GM18511 (cell line): ENCODE results near the gene MRPL48.
"Not testable (repeated sequence)": the region's sequence is repeated elsewhere in the genome, so short reads cannot be mapped to it uniquely, and the experiment has no call there.

Experiments used
- ATAC-seq: cut with Tn5 transposase; IDR thresholded peaks from one replicate; pipeline ENCODE4 v1.9.1; 2021; ENCODE audit warnings: mild to moderate bottlenecking, moderate library complexity; ENCODE audit not compliant: unreplicated experiment

MRPL48 gene

DNA sequence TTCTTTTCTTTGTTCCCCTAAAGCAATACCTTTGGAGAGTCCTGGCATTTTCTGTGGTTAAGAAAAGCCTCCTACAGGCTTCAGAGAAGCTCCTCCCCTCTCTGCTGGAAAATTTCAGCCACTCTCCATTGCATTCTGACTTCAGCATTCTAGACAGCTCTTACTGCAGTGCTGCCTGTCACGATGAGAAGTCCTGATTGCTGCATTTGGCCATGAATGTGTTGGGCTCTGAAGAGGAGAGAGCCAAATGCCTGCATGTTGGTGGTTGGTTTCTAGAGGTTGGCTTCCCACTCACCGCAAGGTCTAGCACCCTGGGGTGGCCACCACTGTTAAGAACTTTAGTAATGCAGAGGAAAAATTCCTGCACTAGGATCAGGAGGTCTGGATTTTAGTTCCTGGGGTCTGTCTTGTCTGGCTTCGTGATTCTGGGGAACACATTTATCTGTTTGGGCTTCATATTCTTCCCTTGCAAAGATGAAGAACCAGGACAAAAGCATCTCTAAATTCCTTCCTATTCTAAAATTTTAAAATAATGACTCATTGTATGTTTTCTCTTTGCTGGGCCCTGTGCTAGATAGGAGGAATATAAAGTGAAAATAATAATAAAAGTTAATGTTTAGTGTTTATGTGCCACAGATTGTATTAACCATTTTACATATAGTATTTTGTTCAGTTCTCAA, 50.9 kb downstream of the MRPL48 start:
- ATAC-seq = no peak

DNA sequence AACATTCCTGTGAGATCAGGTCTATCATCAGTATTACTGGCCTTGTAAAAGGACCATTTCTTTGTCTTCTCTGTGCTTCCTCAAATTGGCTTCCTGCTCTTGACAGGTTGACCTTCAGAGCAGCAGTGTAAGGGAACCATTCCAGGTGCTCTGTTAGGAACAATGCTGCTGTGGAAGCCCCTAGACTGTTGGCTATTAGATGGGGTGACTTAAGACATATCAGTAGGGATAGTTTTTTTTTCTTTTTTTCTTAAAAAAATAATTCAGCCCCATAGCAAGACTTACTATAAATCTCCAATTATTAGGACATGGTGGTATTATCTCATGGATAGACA, 51.4 kb downstream of the MRPL48 start:
- ATAC-seq = no peak

GRCh38 chr11:73851046-73851764, 63.5 kb downstream of the MRPL48 start:
- no peak for ATAC-seq

DNA sequence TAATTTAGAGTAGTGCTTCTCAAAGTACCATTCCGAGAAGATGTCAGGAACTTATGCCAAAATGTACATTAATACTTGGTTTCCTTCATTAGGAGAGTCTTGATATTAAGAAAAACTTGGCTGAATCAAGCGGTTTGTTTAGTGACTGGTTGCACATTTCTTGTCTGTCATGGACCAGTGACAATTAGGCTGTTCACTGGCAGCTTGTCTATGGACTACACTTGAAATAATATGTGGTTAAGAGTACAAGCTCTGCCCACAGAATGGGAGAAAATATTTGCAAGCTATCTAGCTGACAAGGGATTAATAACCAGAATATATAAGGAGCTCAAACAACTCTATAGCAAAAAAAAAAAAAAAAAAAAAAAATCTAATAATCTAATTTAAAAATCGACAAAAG, 64.4 kb downstream of the MRPL48 start:
- no peak for ATAC-seq

DNA sequence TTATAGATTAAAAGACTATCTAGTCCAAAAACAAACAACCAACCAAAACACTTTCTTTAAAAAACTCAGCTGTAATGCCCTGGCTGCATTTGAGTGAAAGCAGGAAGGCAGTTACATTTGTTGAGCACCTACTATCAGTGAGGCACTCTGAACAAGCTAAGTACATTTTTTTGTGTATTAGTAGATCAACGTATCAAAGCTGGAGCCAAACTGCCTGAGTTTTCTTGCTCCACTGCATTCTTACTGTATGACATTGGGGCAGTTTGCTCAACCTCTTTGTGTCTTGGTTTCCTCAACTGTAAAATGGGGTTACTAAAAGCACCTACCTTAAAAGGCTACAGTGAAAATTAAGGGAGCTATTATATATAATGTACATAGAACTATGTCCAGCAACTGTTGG, 67.0 kb downstream of the MRPL48 start:
- ATAC-seq = no peak

GRCh38 chr11:73856031-73856567, 68.4 kb downstream of the MRPL48 start:
- no peak for ATAC-seq

GRCh38 chr11:73859671-73860070, 72.0 kb downstream of the MRPL48 start:
- ATAC-seq = no peak

- ATAC-seq = no peak
These were observed 72.5 kb downstream of the MRPL48 start for GRCh38 chr11:73860202-73860601.

DNA sequence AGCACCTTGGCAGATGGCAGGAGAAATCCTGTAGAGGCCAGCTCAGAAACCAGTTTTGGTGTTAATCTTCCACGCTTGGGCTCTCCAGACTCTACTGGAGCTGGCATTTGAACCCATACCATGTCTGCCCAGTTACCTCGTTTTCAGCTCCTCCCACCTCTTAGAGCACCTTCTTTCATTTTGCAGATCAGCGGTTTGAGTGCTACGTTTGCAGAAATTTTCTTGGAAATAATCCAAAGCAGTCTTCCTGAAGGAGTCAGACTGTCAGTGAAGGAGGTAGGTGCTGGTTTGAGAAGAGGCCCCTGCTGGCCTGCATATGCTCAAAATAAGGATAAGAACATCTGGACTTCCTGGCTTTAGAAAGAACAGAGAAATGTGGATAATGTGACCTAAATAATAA, 75.3 kb downstream of the MRPL48 start:
- no peak for ATAC-seq

DNA sequence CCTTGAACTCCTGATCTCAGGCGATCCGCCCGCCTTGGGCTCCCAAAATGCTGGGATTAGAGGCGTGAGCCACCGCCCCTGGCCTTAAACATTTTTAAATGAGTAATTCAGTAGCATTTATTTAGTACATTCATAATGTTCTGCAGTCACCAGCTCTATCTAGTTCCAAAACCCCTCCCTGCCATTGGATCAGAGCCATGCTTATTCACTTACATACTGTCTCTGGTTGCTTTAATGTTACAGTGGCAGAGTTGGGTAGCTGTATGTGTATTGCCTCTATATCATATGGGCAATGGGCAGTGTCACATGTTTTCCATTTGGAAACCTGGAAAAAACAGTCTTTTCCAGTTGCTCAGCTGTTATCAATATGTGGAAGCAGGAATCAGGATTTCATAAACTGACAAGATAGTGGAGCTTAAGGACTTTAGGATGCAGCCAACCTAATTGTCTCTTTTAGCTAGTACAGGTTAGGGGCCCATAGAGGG, 78.5 kb downstream of the MRPL48 start:
- no peak for ATAC-seq

DNA sequence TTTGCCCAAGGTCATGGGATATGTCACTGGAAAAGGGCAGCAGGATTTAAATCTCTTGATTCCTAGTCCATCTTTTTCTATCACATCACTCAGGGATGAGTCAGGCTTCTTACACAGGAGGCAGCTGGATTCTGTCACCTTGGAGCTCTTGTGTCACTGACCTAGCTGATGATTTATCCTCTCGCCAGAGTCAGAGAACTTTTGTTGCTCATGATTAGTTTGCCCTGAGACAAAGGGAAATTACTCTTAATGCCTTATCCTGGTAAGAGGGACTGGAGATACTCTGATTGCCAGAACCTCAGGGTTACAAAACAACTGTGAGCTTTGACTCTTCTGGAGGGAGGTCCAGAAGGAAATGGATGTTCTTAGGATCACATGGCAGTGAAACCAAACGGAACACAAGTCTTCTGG, 78.9 kb downstream of the MRPL48 start:
- no peak for ATAC-seq

GRCh38 chr11:73869332-73869949, 81.8 kb downstream of the MRPL48 start:
- no peak for ATAC-seq

DNA sequence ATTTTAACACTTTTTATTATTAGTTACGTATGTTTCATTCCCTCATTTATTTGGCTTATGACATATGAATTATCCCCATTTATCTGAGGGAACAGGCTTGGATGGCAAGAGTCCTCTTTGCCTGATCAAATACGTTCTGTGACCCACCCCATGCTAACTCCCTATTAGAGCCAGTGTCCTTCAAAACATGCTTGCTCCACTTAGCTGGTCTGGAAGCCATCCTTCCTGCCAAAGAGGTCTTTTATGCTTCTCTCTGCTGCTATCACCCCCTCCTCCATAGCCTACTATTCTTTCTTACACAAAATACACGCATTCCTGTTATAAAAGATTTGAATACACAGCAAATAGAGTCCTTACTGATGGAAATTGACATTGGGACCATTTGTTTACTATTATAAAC, 82.6 kb downstream of the MRPL48 start:
- ATAC-seq = no peak

GRCh38 chr11:73872749-73873357, 85.2 kb downstream of the MRPL48 start:
- ATAC-seq = no peak

DNA sequence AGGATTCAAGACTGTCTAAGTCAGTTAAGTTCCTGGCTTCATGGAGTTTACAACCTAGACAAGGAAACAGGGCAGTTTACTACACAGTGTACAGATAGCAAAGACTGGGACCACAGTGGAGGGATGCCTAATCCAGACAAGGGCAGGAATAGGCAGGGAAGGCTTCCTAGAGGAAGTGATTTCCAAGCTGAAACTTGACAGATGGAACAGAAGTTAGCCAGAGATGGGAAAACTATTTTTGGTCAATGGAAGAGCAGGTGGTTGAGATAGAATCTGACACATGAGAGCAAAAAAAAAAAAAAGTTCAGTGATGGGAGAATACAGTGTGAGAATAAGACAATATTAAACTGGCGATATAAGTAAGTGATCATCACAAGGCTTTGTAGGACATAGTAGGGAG, 87.7 kb downstream of the MRPL48 start:
- ATAC-seq = no peak

- ATAC-seq = no peak
These were observed 88.2 kb downstream of the MRPL48 start for GRCh38 chr11:73875840-73876239.

GRCh38 chr11:73876424-73877310, 89.0 kb downstream of the MRPL48 start, which contains the start of the genes COA4 and PAAF1:
Gene COA4, minus strand, starts transcription at chr11:73876846. Its CDS starts 3,468 bp downstream, at chr11:73873378.
Gene PAAF1, plus strand, starts transcription at chr11:73876999. Its CDS starts 23 bp downstream, at chr11:73877022.
- peak; percentile 98 for ATAC-seq

- no peak for ATAC-seq
These were observed 91.1 kb downstream of the MRPL48 start for GRCh38 chr11:73878771-73879170.

DNA sequence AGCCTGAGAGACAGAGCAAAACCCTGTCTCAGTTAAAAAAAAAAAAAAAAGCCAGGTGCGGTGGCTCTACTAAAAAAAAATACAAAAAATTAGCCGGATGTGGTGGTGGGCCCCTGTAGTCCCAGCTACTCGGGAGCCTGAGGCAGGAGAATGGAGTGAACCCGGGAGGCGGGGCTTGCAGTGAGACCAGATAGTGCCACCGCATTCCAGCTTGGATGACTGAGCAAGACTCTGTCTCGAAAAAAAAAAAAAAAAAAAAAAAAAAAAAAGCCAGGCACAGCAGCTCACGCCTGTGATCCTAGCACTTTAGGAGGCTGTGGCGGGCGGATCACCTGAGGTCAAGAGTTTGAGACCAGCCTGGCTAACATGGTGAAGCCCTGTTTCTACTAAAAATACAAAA, 92.8 kb downstream of the MRPL48 start:
- ATAC-seq = not testable (repeated sequence)

GRCh38 chr11:73883856-73884255, 96.2 kb downstream of the MRPL48 start:
- no peak for ATAC-seq
